Cardiac muscle cell (in vitro differentiated cells and primary cell): Measurements from ENCODE around the gene PLA2G7. TPM values are rescaled to one million over a fixed set of nuclear protein-coding genes. Genes with fewer than 3 reads are reported as not detected.

Source experiments
- DNase-seq, 2 donors: peaks; one replicate each; pipeline versions ENCODE4 v3.0.0 to v3.0.0-alpha.2; 2010 to 2017; ENCODE audit warnings: low read depth in 1 of 2, low spot score in 1 of 2
- H3K27ac ChIP-seq: fragments of 200-600 bp; sonication (generic); 2 replicates; pipeline ENCODE4 v1.5.1; 2016
- H3K27me3 ChIP-seq: fragments of 200-600 bp; sonication (generic); 2 replicates; pipeline ENCODE4 v1.6.0; 2016; ENCODE audit warnings: control low read depth
- H3K36me3 ChIP-seq: fragments of 200-600 bp; sonication (generic); 2 replicates; pipeline ENCODE4 v1.5.1; 2016; ENCODE audit warnings: control low read depth
- H3K4me1 ChIP-seq: fragments of 200-600 bp; sonication (generic); 2 replicates; pipeline ENCODE4 v1.8.1; 2017; ENCODE audit warnings: low read depth, mild to moderate bottlenecking, mixed run types
- H3K4me3 ChIP-seq: fragments of 200-600 bp; sonication (generic); 2 replicates; pipeline ENCODE4 v1.5.1; 2016; ENCODE audit warnings: mild to moderate bottlenecking
- H3K9me3 ChIP-seq: fragments of 200-600 bp; sonication (generic); 2 replicates; pipeline ENCODE4 v1.5.1; 2017; ENCODE audit warnings: low read depth, mild to moderate bottlenecking, control low read depth
- CTCF ChIP-seq: IDR thresholded peaks from 2 replicates; pipeline ENCODE4 v1.5.1; 2012; ENCODE audit warnings: low read depth, mild to moderate bottlenecking, low read length
- polyA plus RNA-seq: library from polyadenylated mRNA; unstranded; fragments of >200 nt; fragmentation: Nextera tagmentation; extraction: Ambion mirVana; gene quantifications from 2 replicates; pipeline ENCODE4 v1.2.1, GENCODE V29; 2016
- total RNA-seq: library from RNA; depleted of rRNA; stranded (reverse); fragments of >200 nt; gene quantifications from 2 replicates; pipeline ENCODE4 v1.2.3, GENCODE V29; 2016

The PLA2G7 gene
- total and polyA plus RNA-seq, 2 experiments from 2014 or later = not detected

- DNase-seq = no peak
- H3K36me3 ChIP-seq = no peaks in the 10 kb centered on the region
- H3K27ac ChIP-seq = no peak overlapping the region
- no peak for TF ChIP-seq CTCF
- H3K27me3 ChIP-seq = no peaks in the 10 kb centered on the region
- no peak overlapping the region for H3K4me3 ChIP-seq
- H3K4me1 ChIP-seq = no peaks in the 10 kb centered on the region
- H3K9me3 ChIP-seq = no peaks in the 10 kb centered on the region
Observed at GRCh38 chr6:46667377-46667776, 67.8 kb downstream of the PLA2G7 start.

GRCh38 chr6:46661483-46661882, 73.7 kb downstream of the PLA2G7 start:
- H3K27ac ChIP-seq = no peak overlapping the region
- H3K36me3 ChIP-seq = no peaks in the 10 kb centered on the region
- no peak for DNase-seq
- TF ChIP-seq CTCF = no peak
- no peaks in the 10 kb centered on the region for H3K4me1 ChIP-seq
- H3K4me3 ChIP-seq = no peak overlapping the region
- H3K27me3 ChIP-seq = no peaks in the 10 kb centered on the region
- H3K9me3 ChIP-seq = no peaks in the 10 kb centered on the region

- no peaks in the 10 kb centered on the region for H3K4me1 ChIP-seq
- no peak for DNase-seq
- peaks cover 8% of the 10 kb centered on the region for H3K27me3 ChIP-seq
- no peak overlapping the region for H3K27ac ChIP-seq
- H3K9me3 ChIP-seq = no peaks in the 10 kb centered on the region
- H3K36me3 ChIP-seq = no peaks in the 10 kb centered on the region
- TF ChIP-seq CTCF = no peak
- no peak overlapping the region for H3K4me3 ChIP-seq
Observed at GRCh38 chr6:46657642-46658041, 77.5 kb downstream of the PLA2G7 start.

GRCh38 chr6:46655803-46656202, 79.4 kb downstream of the PLA2G7 start:
- H3K4me1 ChIP-seq = peaks cover 9% of the 10 kb centered on the region
- H3K4me3 ChIP-seq = no peak overlapping the region
- H3K9me3 ChIP-seq = no peaks in the 10 kb centered on the region
- H3K36me3 ChIP-seq = no peaks in the 10 kb centered on the region
- peak; percentile 8 to 51 for DNase-seq
- peak; percentile 50 for TF ChIP-seq CTCF
- H3K27ac ChIP-seq = no peak overlapping the region
- H3K27me3 ChIP-seq = peaks cover 8% of the 10 kb centered on the region

Other genes with a start within 250 kb of the PLA2G7 start
- gene RCAN2, start 243.9 kb downstream of the PLA2G7 start, total RNA-seq = 33.8 and 44.9 TPM in 2 replicates
- gene RCAN2, start 243.9 kb downstream of the PLA2G7 start, polyA plus RNA-seq = 55.6 and 105 TPM in 2 replicates
- 4.3 and 5.2 TPM in 2 replicates for gene CYP39A1, start 82.6 kb downstream of the PLA2G7 start, total RNA-seq
- 3.4 and 6.6 TPM in 2 replicates for gene CYP39A1, start 82.6 kb downstream of the PLA2G7 start, polyA plus RNA-seq
- 18.6 and 36.1 TPM in 2 replicates for gene SLC25A27, start 82.4 kb downstream of the PLA2G7 start, total RNA-seq
- 20.0 and 31.8 TPM in 2 replicates for gene SLC25A27, start 82.4 kb downstream of the PLA2G7 start, polyA plus RNA-seq
- gene TDRD6, start 47.5 kb downstream of the PLA2G7 start, total RNA-seq = 0.28 and 0.57 TPM in 2 replicates
- 0.10 and 0.12 TPM in 2 replicates for gene TDRD6, start 47.5 kb downstream of the PLA2G7 start, polyA plus RNA-seq
- gene ANKRD66, start 11.6 kb upstream of the PLA2G7 start, total RNA-seq = not detected in 2 replicates
- not detected in 2 replicates for gene ANKRD66, start 11.6 kb upstream of the PLA2G7 start, polyA plus RNA-seq
- not detected in 2 replicates for gene MEP1A, start 58.0 kb upstream of the PLA2G7 start, total RNA-seq
- not detected in 2 replicates for gene MEP1A, start 58.0 kb upstream of the PLA2G7 start, polyA plus RNA-seq
- 0.12 TPM in 1 of 2 replicates, not detected in the other for gene ADGRF5, start 186.6 kb upstream of the PLA2G7 start, total RNA-seq
- 0.51 TPM in 1 of 2 replicates, not detected in the other for gene ADGRF5, start 186.6 kb upstream of the PLA2G7 start, polyA plus RNA-seq